ENCODE measurements around the gene DPF3. TPM values are rescaled to one million over a fixed set of nuclear protein-coding genes. Genes with fewer than 3 reads are reported as not detected.
A peak's percentile ranks its signal among the peaks of the same experiment; 100 is the strongest.

DPF3 gene
- total and polyA plus RNA-seq, 11 donors, result 13.5 to 53.8 (median 37.0) TPM

GRCh38 chr14:72824051-72824450, 69.8 kb downstream of the DPF3 start:
- Histone ChIP-seq H3K36me3 (no peaks in the 10 kb centered on the region), H3K4me3 (no peak overlapping the region), H3K27me3 (no peaks in the 10 kb centered on the region), H3K9me3 (peaks cover 0 to 7% (median 1%) of the 10 kb centered on the region in 12 donors), H3K27ac (peak overlapping the region in 9 of 12 donors; percentile 57 to 91 (median 73)), H3K4me1 (peaks cover 0 to 37% (median 5%) of the 10 kb centered on the region in 12 donors)
- intact Hi-C loops (cut with DNase I), result loop anchor here in 1 of 10 donors (10.0 kb wide), 1 partner anchor 209 kb away; no protein-coding TSS in a partner anchor
- no peak for ATAC-seq
- DNase-seq, result no peak
- TF ChIP-seq, protein P1, sequence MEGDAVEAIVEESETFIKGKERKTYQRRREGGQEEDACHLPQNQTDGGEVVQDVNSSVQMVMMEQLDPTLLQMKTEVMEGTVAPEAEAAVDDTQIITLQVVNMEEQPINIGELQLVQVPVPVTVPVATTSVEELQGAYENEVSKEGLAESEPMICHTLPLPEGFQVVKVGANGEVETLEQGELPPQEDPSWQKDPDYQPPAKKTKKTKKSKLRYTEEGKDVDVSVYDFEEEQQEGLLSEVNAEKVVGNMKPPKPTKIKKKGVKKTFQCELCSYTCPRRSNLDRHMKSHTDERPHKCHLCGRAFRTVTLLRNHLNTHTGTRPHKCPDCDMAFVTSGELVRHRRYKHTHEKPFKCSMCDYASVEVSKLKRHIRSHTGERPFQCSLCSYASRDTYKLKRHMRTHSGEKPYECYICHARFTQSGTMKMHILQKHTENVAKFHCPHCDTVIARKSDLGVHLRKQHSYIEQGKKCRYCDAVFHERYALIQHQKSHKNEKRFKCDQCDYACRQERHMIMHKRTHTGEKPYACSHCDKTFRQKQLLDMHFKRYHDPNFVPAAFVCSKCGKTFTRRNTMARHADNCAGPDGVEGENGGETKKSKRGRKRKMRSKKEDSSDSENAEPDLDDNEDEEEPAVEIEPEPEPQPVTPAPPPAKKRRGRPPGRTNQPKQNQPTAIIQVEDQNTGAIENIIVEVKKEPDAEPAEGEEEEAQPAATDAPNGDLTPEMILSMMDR (IDR thresholded peaks at IDR 0.05), result no peak
- no peak for TF ChIP-seq POLR2A (IDR thresholded peaks at IDR 0.05)
- WGBS, 4 donors, result 32 to 53% (median 39%) methylated on average over 2 of the region's 2 CpGs

- Histone ChIP-seq H3K4me3 (no peak overlapping the region), H3K27ac (peak overlapping the region; percentile 6 to 91 (median 71)), H3K36me3 (peaks cover 0 to 2% (median 0%) of the 10 kb centered on the region in 9 donors), H3K9me3 (peaks cover 0 to 14% (median 2%) of the 10 kb centered on the region in 12 donors), H3K4me1 (peaks cover 0 to 31% (median 5%) of the 10 kb centered on the region in 12 donors), H3K27me3 (no peaks in the 10 kb centered on the region)
- intact Hi-C loops (cut with DNase I), result loop anchor here in 1 of 10 donors (10.0 kb wide), 1 partner anchor 208 kb away; no protein-coding TSS in a partner anchor
- peak; percentile 68 to 87 (median 73) for DNase-seq
- TF ChIP-seq, protein P1 (IDR thresholded peaks at IDR 0.05), result no peak
- no peak for TF ChIP-seq POLR2A (IDR thresholded peaks at IDR 0.05)
- ATAC-seq, result peak; percentile 87 to 93 (median 88)
- WGBS, 4 donors, result 50 to 59% (median 54%) methylated on average over 14 of the region's 14 CpGs
These were observed 70.8 kb downstream of the DPF3 start for GRCh38 chr14:72822946-72823611.

DNA sequence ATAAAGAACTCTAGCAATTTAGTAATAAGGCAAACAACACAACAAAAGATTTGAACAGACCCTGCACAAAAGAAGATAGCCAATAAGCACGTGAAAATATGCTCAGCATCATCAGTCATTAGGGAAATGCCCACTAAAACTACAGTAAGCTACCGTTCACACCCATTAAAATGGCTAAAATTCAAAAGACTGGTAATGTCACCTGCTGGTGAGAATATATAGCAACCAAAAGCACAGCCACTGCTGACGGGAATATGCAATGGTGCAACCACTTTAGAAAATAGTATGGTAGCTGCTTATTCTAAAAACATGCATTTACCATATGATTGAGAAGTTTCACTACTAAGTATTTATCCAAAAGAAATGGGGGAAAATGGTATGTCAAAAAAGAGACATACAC, 74.9 kb downstream of the DPF3 start:
- Histone ChIP-seq H3K27ac (no peak overlapping the region), H3K9me3 (peaks cover 0 to 14% (median 2%) of the 10 kb centered on the region in 12 donors), H3K4me1 (peaks cover 0 to 36% (median 4%) of the 10 kb centered on the region in 12 donors), H3K4me3 (no peak overlapping the region), H3K36me3 (peaks cover 0 to 2% (median 0%) of the 10 kb centered on the region in 9 donors), H3K27me3 (no peaks in the 10 kb centered on the region)
- no peak for TF ChIP-seq POLR2A (IDR thresholded peaks at IDR 0.05)
- TF ChIP-seq, protein P1 (IDR thresholded peaks at IDR 0.05), result no peak
- 76 to 86% (median 80%) methylated on average over 3 of the region's 3 CpGs for WGBS, 4 donors
- ATAC-seq (no peak), DNase-seq (no peak)
- intact Hi-C loops (cut with DNase I), result loop anchor here in 3 of 10 donors (10.0 kb wide), 3 partner anchors 66 to 104 kb away; no protein-coding TSS in a partner anchor

- H3K4me3 ChIP-seq, result no peak overlapping the region
- H3K36me3 ChIP-seq, result peaks cover 0 to 2% (median 0%) of the 10 kb centered on the region in 9 donors
- peaks cover 0 to 42% (median 19%) of the 10 kb centered on the region in 12 donors for H3K4me1 ChIP-seq
- H3K9me3 ChIP-seq, result peaks cover 0 to 14% (median 2%) of the 10 kb centered on the region in 12 donors
- intact Hi-C loops (cut with DNase I), result loop anchor here in 3 of 10 donors (10.0 kb wide), 3 partner anchors 69 to 101 kb away; no protein-coding TSS in a partner anchor
- 36 to 50% (median 45%) methylated on average over 2 of the region's 2 CpGs for WGBS, 4 donors
- TF ChIP-seq, protein P1 (IDR thresholded peaks at IDR 0.05), result no peak
- TF ChIP-seq POLR2A (IDR thresholded peaks at IDR 0.05), result no peak
- peak overlapping the region in 2 of 12 donors; percentile 4 to 13 for H3K27ac ChIP-seq
- DNase-seq, result no peak
- no peaks in the 10 kb centered on the region for H3K27me3 ChIP-seq
- ATAC-seq, result no peak
These were observed 77.6 kb downstream of the DPF3 start for GRCh38 chr14:72816287-72816686.

Measured in heart left ventricle (tissue), 16 donors.